GM21717 (cell line): ENCODE measurements around the gene OR4Q3.
"Not testable (repeated sequence)": the region's sequence is repeated elsewhere in the genome, so short reads cannot be mapped to it uniquely, and the experiment has no call there.

Experiments used
- ATAC-seq: cut with Tn5 transposase; IDR thresholded peaks from one replicate; pipeline ENCODE4 v1.9.1; 2021; ENCODE audit warnings: mild to moderate bottlenecking, moderate library complexity; ENCODE audit not compliant: unreplicated experiment

The OR4Q3 gene

GRCh38 chr14:19743256-19743655 lies at the start of gene OR4Q3:
Gene OR4Q3, plus strand, starts transcription at chr14:19743571.
- no peak for ATAC-seq

GRCh38 chr14:19729359-19729758 lies 14.0 kb upstream of the OR4Q3 start:
- ATAC-seq, result no peak

- ATAC-seq, result no peak
These were observed 13.6 kb upstream of the OR4Q3 start for GRCh38 chr14:19729763-19730162.

- ATAC-seq, result not testable (repeated sequence)
These were observed 9.5 kb upstream of the OR4Q3 start for GRCh38 chr14:19733893-19734292.

- ATAC-seq, result not testable (repeated sequence)
These were observed 8.9 kb downstream of the OR4Q3 start for GRCh38 chr14:19752316-19752715.

GRCh38 chr14:19754172-19754571 lies 10.8 kb downstream of the OR4Q3 start:
- no peak for ATAC-seq

GRCh38 chr14:19771491-19771890 lies 28.1 kb downstream of the OR4Q3 start:
- not testable (repeated sequence) for ATAC-seq

- ATAC-seq, result no peak
These were observed 28.6 kb downstream of the OR4Q3 start for GRCh38 chr14:19771895-19772430.

GRCh38 chr14:19772454-19772853 lies 29.1 kb downstream of the OR4Q3 start:
- not testable (repeated sequence) for ATAC-seq

- ATAC-seq, result not testable (repeated sequence)
These were observed 29.8 kb downstream of the OR4Q3 start, which contains the start of gene OR4M1 for GRCh38 chr14:19773204-19773603. Gene OR4M1, plus strand, starts transcription at chr14:19773504. Its CDS starts 6,819 bp downstream, at chr14:19780323.

- ATAC-seq, result no peak
These were observed 32.2 kb downstream of the OR4Q3 start for GRCh38 chr14:19775587-19775986.

GRCh38 chr14:19785848-19786247 lies 42.5 kb downstream of the OR4Q3 start:
- ATAC-seq, result not testable (repeated sequence)

- ATAC-seq, result not testable (repeated sequence)
These were observed 43.9 kb downstream of the OR4Q3 start for GRCh38 chr14:19787318-19787717.

GRCh38 chr14:19788150-19788549 lies 44.8 kb downstream of the OR4Q3 start:
- ATAC-seq, result not testable (repeated sequence)

GRCh38 chr14:19796520-19797108 lies 53.2 kb downstream of the OR4Q3 start:
- not testable (repeated sequence) for ATAC-seq
